ENCODE results near the gene NME4.

NME4 gene

GRCh38 chr16:366476-366875, 30.5 kb upstream of the NME4 start:
- DNase-seq (ENCODE audit: extremely low read depth, low read depth), result no peak
- no peak for TF ChIP-seq CTCF (IDR thresholded peaks at IDR 0.05; ENCODE audit: low read depth, low read length)

- TF ChIP-seq CTCF (IDR thresholded peaks at IDR 0.05; ENCODE audit: low read depth, low read length), result no peak
- DNase-seq (ENCODE audit: extremely low read depth, low read depth), result no peak
Measured at GRCh38 chr16:367333-367903, 29.6 kb upstream of the NME4 start.

- TF ChIP-seq CTCF (IDR thresholded peaks at IDR 0.05; ENCODE audit: low read depth, low read length), result no peak
- DNase-seq (ENCODE audit: extremely low read depth, low read depth), result no peak
Measured at GRCh38 chr16:368388-369158, 28.4 kb upstream of the NME4 start.

- DNase-seq (ENCODE audit: extremely low read depth, low read depth), result no peak
- no peak for TF ChIP-seq CTCF (IDR thresholded peaks at IDR 0.05; ENCODE audit: low read depth, low read length)
Measured at GRCh38 chr16:369275-369865, 27.6 kb upstream of the NME4 start.

GRCh38 chr16:369866-370436, 27.0 kb upstream of the NME4 start:
- DNase-seq (ENCODE audit: extremely low read depth, low read depth), result no peak
- TF ChIP-seq CTCF (IDR thresholded peaks at IDR 0.05; ENCODE audit: low read depth, low read length), result no peak

- TF ChIP-seq CTCF (IDR thresholded peaks at IDR 0.05; ENCODE audit: low read depth, low read length), result no peak
- DNase-seq (ENCODE audit: extremely low read depth, low read depth), result peak; percentile 92
Measured at GRCh38 chr16:370443-370842, 26.6 kb upstream of the NME4 start, which contains the start of gene MRPL28. TSS of gene MRPL28 (minus strand) at chr16:370538. CDS start at chr16:370218, 320 bp downstream.

All from AG09319 (cell line).